Muscle layer of duodenum (tissue), 2 donors: ENCODE results near the gene TESPA1.
"Not testable (repeated sequence)": the region's sequence is repeated elsewhere in the genome, so short reads cannot be mapped to it uniquely, and the experiment has no call there.

Source experiments
- H3K27ac ChIP-seq: one replicate; pipeline ENCODE4 v1.7.0; 2013; ENCODE audit warnings: mild to moderate bottlenecking, low read length
- H3K27me3 ChIP-seq: one replicate; pipeline ENCODE4 v1.7.0; 2013; ENCODE audit warnings: low read depth, mild to moderate bottlenecking, control low read depth, low read length
- H3K36me3 ChIP-seq, 2 donors: one replicate each; pipeline ENCODE4 v1.7.0; 2013; ENCODE audit warnings: low read length in 2 of 2, control low read depth in 1 of 2, mild to moderate bottlenecking in 1 of 2; ENCODE audit not compliant: insufficient read depth in 2 of 2, control insufficient read depth in 1 of 2
- H3K4me1 ChIP-seq, 2 donors: one replicate each; pipeline ENCODE4 v1.7.0; 2013; ENCODE audit warnings: low read length in 2 of 2, mild to moderate bottlenecking in 2 of 2, control low read depth in 1 of 2, moderate library complexity in 1 of 2; ENCODE audit not compliant: insufficient read depth in 2 of 2, control insufficient read depth in 1 of 2
- H3K4me3 ChIP-seq, 2 donors: one replicate each; pipeline ENCODE4 v1.7.0; 2013; ENCODE audit warnings: low read length in 2 of 2, low read depth in 1 of 2, mild to moderate bottlenecking in 1 of 2
- H3K9me3 ChIP-seq, 2 donors: one replicate each; pipeline ENCODE4 v1.7.0; 2013; ENCODE audit warnings: low read length in 2 of 2, control low read depth in 1 of 2, mild to moderate bottlenecking in 1 of 2; ENCODE audit not compliant: control insufficient read depth in 1 of 2
- donor health status: healthy.

The TESPA1 gene

GRCh38 chr12:54958048-54958658 lies 26.4 kb downstream of the TESPA1 start:
- H3K4me1 ChIP-seq: no peaks in the 10 kb centered on the region
- no peak overlapping the region for H3K27ac ChIP-seq
- no peak overlapping the region for H3K4me3 ChIP-seq
- H3K9me3 ChIP-seq: no peaks in the 10 kb centered on the region
- no peaks in the 10 kb centered on the region for H3K27me3 ChIP-seq
- no peaks in the 10 kb centered on the region for H3K36me3 ChIP-seq

- no peaks in the 10 kb centered on the region for H3K36me3 ChIP-seq
- no peaks in the 10 kb centered on the region for H3K4me1 ChIP-seq
- no peaks in the 10 kb centered on the region for H3K27me3 ChIP-seq
- no peaks in the 10 kb centered on the region for H3K9me3 ChIP-seq
- H3K4me3 ChIP-seq: no peak overlapping the region
- H3K27ac ChIP-seq: no peak overlapping the region
Measured at GRCh38 chr12:54956818-54957641, 27.5 kb downstream of the TESPA1 start.

GRCh38 chr12:54956322-54956721 lies 28.2 kb downstream of the TESPA1 start:
- no peak overlapping the region for H3K4me3 ChIP-seq
- H3K27ac ChIP-seq: no peak overlapping the region
- no peaks in the 10 kb centered on the region for H3K36me3 ChIP-seq
- no peaks in the 10 kb centered on the region for H3K4me1 ChIP-seq
- no peaks in the 10 kb centered on the region for H3K9me3 ChIP-seq
- no peaks in the 10 kb centered on the region for H3K27me3 ChIP-seq

- Histone ChIP-seq H3K36me3 (no peaks in the 10 kb centered on the region), H3K9me3 (no peaks in the 10 kb centered on the region), H3K27me3 (no peaks in the 10 kb centered on the region), H3K4me1 (no peaks in the 10 kb centered on the region), H3K4me3 (no peak overlapping the region), H3K27ac (no peak overlapping the region)
Measured at GRCh38 chr12:54954801-54955200, 29.8 kb downstream of the TESPA1 start.

- Histone ChIP-seq H3K27me3 (no peaks in the 10 kb centered on the region), H3K4me1 (no peaks in the 10 kb centered on the region), H3K27ac (no peak overlapping the region), H3K36me3 (no peaks in the 10 kb centered on the region), H3K4me3 (no peak overlapping the region), H3K9me3 (no peaks in the 10 kb centered on the region)
Measured at GRCh38 chr12:54954228-54954627, 30.3 kb downstream of the TESPA1 start.

DNA sequence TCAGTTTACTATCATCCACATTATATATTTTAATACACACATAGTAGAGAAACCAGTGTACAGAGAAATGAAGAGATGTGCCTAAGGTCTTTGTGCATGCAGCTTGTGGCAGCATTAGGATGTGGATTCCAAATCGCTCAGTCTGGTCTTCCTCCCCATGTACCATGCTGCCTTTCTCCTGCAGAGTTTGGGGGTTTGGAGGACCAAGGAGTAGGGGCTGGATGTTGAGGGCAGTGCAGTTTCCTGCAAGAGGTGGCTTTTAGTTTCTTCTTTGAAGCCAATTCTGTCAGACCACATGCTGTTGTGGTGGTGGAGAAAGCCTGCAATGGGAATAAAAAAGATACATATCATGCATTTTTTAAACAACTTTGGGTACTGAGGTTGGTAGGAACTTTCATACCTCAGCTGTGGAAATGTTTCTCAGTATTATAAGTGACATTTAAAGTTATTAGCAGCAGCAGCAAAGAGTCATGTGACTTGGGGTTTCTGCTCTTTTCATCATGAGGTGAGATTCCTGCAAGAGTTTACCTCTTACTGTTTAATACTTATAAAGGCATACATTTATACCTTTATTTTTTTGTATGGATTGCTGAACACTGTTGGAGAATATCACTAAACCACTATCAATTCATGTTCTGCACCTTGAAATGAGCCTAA lies 34.4 kb downstream of the TESPA1 start:
- H3K4me1 ChIP-seq: no peaks in the 10 kb centered on the region
- H3K27ac ChIP-seq: no peak overlapping the region
- no peak overlapping the region for H3K4me3 ChIP-seq
- H3K36me3 ChIP-seq: no peaks in the 10 kb centered on the region
- H3K9me3 ChIP-seq: no peaks in the 10 kb centered on the region
- H3K27me3 ChIP-seq: no peaks in the 10 kb centered on the region

- Histone ChIP-seq H3K4me3 (no peak overlapping the region), H3K9me3 (no peaks in the 10 kb centered on the region), H3K27ac (no peak overlapping the region), H3K27me3 (no peaks in the 10 kb centered on the region), H3K4me1 (no peaks in the 10 kb centered on the region), H3K36me3 (no peaks in the 10 kb centered on the region)
Measured at GRCh38 chr12:54949073-54949711, 35.4 kb downstream of the TESPA1 start.

GRCh38 chr12:54948171-54948570 lies 36.4 kb downstream of the TESPA1 start:
- Histone ChIP-seq H3K4me1 (no peaks in the 10 kb centered on the region), H3K27ac (no peak overlapping the region), H3K4me3 (no peak overlapping the region), H3K27me3 (no peaks in the 10 kb centered on the region), H3K36me3 (no peaks in the 10 kb centered on the region), H3K9me3 (no peaks in the 10 kb centered on the region)

GRCh38 chr12:54945082-54945481 lies 39.5 kb downstream of the TESPA1 start:
- Histone ChIP-seq H3K4me3 (no peak overlapping the region), H3K9me3 (no peaks in the 10 kb centered on the region), H3K36me3 (no peaks in the 10 kb centered on the region), H3K27me3 (no peaks in the 10 kb centered on the region), H3K27ac (no peak overlapping the region), H3K4me1 (no peaks in the 10 kb centered on the region)

DNA sequence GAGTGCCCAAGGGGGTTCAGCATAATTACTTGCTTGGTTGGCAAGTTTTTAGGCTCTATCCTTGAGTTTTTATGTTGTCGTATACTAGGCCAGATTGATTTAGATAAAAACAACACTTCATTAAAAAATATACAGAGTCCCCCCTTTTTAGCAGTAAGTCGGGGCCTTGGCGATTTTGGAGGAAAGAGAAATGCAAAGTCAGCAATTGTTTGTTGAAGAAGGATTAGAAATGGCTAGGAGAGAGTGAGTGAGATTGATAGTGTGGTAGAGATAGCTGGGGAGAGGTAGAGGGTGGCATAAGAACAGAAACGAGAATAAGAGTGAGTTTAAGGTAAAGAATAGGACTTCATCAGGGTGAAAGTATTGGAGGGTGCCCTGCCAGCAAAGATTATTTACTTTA lies 41.3 kb downstream of the TESPA1 start:
- H3K4me1 ChIP-seq, H3K9me3 ChIP-seq, H3K36me3 ChIP-seq, H3K27ac ChIP-seq, H3K4me3 ChIP-seq, H3K27me3 ChIP-seq: not testable (repeated sequence)

GRCh38 chr12:54941659-54942058 lies 42.9 kb downstream of the TESPA1 start:
- Histone ChIP-seq H3K4me3 (no peak overlapping the region), H3K36me3 (no peaks in the 10 kb centered on the region), H3K27me3 (no peaks in the 10 kb centered on the region), H3K9me3 (no peaks in the 10 kb centered on the region), H3K4me1 (no peaks in the 10 kb centered on the region), H3K27ac (no peak overlapping the region)
